HG02884 (cell line): ENCODE measurements around the gene LTV1.
A peak's percentile ranks its signal among the peaks of the same experiment; 100 is the strongest.
"Not testable (repeated sequence)": the region's sequence is repeated elsewhere in the genome, so short reads cannot be mapped to it uniquely, and the experiment has no call there.

Experiments
- ATAC-seq: cut with Tn5 transposase; IDR thresholded peaks from one replicate; pipeline ENCODE4 v1.9.1; 2021; ENCODE audit warnings: mild to moderate bottlenecking, moderate library complexity; ENCODE audit not compliant: unreplicated experiment

The LTV1 gene

DNA sequence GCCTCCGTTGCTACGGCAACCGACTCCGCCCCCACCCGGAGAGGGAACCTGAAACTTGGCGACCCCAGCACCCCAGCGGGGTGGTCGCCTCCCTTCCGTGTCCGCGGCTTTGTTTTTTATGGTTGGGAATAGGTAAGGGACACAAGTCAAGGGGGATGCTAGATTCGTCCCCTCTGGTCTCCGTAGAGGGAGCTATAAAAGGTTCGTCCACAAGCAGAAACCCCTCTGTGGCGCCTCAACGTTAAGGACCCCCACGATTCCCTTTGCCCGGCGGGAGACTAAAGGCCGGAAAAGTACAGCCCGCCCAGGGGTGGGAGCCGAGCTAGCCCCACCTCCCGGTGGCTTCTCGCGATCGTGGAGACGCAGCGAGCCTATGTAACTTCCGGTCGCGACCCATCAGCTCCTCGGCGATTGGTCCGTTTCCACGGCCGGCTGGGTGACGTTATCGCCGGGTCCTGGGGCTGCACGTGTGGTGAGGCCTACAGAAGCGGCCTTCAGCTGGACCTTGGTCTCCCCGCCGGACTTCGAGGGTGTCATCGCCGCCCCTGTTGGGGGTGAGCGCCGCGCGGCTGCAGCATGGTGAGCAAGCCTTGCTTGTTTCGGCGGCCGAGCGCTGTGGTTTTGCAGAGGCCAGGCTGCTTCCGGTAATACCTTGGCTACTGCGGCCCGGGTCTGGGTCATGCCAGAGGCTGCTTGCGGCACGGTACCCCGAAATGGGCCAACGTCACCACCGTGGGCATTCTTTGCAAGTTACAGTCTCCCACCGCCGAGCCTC, at the start of gene LTV1:
TSS of gene LTV1 (plus strand) at position 437 of the 775 bp plus-strand sequence. CDS start at position 577, 140 bp downstream.
- ATAC-seq: peak; percentile 99

GRCh38 chr6:143796551-143796950, 46.6 kb upstream of the LTV1 start:
- not testable (repeated sequence) for ATAC-seq

DNA sequence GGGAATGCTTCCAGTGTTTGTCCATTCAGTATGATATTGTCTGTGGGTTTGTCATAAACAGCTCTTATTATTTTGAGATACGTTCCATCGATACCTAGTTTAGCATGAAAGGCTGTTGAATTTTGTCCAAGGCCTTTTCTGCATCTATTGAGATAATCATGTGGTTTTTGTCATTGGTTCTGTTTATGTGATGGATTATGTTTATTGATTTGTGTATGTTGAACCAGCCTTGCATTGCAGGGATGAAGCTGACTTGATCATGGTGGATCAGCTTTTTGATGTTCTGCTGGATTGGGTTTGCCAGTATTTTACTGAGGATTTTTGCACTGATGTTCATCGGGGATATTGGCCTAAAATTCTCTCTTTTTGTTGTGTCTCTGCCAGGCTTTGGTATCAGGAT, 44.7 kb upstream of the LTV1 start:
- not testable (repeated sequence) for ATAC-seq

DNA sequence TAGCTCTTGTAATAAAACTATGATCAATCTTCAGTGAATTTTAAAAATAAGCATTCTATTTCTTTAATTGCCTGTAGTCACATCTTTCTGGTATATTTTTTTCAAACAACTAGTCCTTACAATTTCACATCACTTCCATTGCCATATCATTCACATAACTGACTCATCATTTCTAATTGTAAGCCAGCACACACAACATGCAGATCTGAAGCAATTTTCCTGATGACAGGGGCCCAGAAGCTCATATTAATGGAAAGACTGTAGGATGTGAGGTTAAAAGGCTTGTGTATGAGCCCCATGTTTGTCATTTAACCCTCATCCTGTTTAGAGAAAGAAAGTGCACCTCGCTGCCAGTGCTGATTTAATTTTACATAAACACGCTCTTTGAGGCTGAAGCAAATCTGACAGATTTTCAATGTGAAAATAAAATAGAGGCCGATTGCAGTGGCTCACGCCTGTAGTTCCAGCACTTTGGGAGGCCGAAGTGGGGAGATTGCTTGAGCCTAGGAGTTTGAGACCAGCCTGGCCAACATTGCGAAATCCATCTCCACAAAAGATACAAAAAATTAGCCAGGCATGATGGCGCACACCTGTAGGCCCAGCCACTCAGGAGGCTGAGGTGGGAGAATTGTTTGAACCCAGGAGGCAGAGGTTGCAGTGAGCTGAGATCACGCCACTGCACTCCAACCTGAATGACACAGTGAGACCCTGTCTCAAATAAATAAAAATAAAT, 40.1 kb upstream of the LTV1 start:
- ATAC-seq: no peak

DNA sequence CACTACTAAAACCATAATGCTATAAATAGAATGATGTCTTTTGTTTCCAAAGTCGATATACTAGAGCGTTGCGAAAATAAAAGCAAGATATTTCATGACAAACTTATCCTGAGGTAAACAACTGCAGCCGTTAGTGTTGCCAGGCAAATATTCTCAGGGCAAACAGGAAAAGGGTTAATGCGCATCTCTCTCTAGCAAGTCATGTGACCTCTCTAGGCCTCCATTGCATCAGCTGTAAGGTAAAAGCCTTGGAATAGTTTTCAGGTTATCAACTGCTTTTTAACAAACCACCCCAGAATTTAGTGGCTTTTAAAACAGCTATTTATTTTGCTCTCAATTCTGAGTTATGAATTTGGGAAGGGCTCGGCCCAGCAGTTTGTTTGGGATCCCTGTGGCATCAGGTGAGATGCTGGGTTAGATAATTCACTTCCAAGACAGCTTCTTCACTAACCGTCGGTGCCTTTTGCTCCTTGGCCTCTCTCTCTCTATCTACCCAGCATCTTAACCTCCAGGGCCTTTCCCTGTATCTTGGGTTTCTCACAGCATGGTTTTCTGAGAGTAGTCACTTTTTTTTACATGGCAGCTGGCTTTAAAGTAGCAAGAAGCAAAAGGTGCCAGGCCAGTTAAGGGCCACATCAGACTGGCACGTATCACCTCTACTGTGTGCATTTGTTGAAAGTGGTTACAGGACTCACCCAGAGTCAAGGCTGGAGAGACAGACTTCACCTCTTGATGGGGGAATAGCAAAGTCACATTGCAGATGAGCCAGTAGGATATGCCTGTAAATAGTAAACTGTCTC, 39.2 kb upstream of the LTV1 start:
- ATAC-seq: no peak

DNA sequence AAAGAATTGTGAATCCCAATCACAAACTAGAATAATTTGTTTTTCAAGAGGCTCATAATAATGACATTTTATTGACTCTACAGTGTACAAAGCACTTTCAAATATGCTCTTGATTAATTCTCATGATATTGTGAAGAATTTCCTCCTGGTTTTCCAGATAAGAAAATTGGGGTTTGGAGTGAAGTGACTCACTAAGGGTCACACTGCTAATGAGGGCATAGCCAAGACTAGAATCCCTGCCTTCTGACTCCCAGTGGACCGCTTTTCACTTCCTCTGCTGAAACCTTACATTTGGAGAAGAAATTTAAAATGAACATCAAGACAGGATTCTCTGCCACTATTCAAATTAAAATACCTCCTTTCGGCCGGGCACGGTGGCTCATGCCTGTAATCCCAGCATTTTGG, 38.3 kb upstream of the LTV1 start:
- no peak for ATAC-seq

GRCh38 chr6:143806282-143807102, 36.6 kb upstream of the LTV1 start:
- no peak for ATAC-seq

GRCh38 chr6:143807103-143807772, 35.9 kb upstream of the LTV1 start:
- ATAC-seq: no peak

DNA sequence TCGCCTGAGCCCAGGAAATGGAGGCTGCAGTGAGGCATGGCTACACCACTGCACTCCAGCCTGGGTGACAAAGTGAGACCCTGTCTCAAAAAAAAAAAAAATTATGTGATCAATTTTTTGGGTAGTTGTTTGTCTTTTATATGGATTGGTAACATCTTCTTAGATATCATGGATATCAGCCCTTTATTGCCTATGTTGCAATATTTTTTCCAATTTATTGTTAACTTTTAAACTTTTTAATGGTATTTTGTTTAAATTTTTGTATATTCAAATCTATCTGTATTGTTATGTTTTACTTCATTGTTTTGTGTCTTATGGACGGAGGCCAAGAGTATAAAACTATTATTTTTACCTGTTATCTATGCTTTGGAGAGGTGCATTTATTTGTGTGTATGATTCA, 32.4 kb upstream of the LTV1 start:
- no peak for ATAC-seq

GRCh38 chr6:143811501-143812157, 31.5 kb upstream of the LTV1 start:
- ATAC-seq: no peak

DNA sequence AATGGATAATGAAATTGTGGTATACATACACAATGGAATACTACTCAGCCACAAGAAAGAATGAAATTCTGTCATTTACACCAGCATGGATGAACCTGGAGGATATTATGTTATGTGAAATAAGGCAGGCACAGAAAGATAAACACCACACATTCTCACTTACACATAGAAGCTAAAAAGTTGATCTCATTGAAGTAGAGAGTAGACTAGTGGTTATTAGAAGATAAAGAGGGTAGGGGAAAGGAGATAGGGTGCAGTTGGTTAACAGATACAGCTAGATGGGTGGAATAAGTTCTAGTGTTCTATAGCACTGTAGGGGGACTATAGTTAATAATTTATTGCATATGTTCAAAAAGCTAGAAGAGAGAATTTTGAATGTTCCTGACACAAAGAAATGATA, 25.5 kb upstream of the LTV1 start:
- ATAC-seq: no peak

GRCh38 chr6:143821359-143821758, 21.8 kb upstream of the LTV1 start:
- ATAC-seq: no peak

GRCh38 chr6:143822584-143823024, 20.5 kb upstream of the LTV1 start:
- ATAC-seq: no peak

DNA sequence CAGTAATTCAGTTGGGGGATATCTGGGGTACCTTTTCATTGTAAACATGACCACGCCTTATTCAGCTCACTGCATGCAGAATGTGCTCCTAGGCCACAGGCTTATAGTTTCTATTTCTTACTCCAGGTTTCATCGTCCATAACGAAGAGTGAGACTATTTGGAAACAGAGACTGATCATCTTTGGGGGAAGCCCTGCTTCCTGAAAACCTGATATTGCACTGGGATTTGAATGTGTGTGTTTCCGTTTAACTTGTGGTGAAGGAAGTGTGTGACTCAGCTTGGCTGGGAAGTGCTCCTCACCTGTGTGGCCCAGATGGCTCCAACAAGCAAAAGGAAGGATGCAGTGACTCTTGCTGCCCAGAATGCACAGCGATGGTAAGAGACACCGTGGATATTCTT, 19.6 kb upstream of the LTV1 start:
- ATAC-seq: no peak

DNA sequence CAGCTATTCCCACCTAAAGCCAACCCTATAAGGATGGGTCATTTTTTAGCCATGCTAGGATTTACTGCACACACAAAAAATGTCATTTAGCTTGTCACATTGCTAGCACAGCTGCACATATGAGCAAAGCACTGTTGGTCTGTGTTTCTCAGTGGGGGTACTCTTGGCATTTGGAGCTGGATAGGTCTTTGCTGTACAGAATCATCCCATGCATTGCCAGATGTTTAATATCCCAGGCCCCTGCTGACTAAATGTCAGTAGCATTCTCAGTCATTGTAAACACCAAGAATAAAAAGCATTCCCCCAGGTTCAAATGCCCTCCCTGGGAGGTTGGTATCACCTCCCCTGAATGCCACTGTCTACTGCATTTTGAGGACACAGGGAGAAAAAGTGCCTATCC, 14.6 kb upstream of the LTV1 start:
- ATAC-seq: no peak

DNA sequence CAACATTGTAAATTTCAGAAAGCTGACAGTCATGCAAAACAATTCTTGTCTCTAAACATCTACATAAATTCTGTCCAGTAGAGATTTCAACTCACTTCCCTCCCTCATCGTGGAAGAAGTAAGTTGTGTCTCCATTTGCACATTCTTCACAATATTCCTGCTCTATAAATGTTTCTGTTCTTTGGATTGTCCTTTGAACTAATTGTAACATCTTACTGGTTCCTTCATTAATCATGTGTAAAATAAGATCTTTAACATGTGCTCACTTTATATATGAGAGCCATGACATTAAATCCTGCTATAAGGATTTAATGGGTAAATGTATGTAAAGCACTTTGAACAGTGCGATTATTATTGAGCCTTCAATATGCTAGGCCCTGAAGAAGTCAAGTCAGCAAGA, 7.0 kb upstream of the LTV1 start:
- ATAC-seq: no peak

DNA sequence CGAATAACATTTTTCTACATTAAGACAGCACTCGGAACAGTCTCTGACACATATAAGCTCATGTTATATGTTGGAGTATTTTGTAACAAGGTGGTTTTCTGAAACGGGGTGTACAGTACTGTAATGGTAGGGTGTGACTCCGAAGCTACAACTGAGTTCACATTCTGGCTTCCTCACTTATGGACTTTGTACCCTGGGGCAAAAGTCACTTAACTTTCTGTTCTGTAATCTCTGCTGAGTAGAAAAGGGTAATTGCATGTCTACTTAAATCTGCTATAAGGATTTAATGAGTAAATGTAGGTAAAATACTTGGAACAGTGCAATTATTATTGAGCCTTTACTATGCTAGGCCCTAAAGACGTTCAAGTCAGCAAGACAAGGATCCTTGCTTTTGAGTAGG, 4.7 kb upstream of the LTV1 start:
- ATAC-seq: no peak

- no peak for ATAC-seq
Observed at GRCh38 chr6:143839196-143839595, 3.9 kb upstream of the LTV1 start.

DNA sequence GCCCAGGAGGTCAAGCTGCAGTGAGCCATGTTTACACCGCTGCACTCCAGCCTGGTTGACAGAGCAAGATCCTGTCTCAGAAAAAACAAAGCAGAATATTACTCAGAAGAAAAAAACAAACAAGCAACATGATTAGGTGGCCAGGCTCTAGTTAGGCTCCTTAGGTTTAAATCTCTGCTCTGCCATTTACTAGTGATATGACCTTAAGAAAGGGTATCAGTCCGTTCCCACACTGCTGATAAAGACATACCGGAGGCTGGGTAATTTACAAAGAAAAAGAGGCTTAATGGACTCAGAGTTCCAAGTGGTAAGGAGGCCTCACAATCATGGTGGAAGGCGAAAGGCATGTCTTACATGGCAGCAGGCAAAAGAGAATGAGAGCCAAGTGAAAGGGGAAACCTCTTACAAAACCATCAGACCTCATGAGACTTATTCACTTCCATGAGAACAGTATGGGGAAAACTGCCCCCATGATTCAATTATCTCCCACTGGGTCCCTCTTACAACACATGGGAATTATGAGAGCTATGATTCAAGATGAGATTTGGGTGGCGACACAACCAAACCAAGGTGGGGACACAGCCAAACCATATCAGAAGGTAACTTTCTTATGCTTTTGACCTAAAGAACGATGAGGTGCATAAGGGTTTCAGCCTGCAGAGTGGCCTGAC, 2.4 kb upstream of the LTV1 start:
- ATAC-seq: no peak
